HG02642 (cell line): ENCODE measurements around the gene NAP1L4.

ENCODE experiments used
- ATAC-seq: cut with Tn5 transposase; IDR thresholded peaks from one replicate; pipeline ENCODE4 v1.9.1; 2021; ENCODE audit warnings: mild to moderate bottlenecking; ENCODE audit not compliant: unreplicated experiment, poor library complexity

The NAP1L4 gene

GRCh38 chr11:3011891-3012885 is 20.1 kb upstream of the NAP1L4 start:
- ATAC-seq = no peak

DNA sequence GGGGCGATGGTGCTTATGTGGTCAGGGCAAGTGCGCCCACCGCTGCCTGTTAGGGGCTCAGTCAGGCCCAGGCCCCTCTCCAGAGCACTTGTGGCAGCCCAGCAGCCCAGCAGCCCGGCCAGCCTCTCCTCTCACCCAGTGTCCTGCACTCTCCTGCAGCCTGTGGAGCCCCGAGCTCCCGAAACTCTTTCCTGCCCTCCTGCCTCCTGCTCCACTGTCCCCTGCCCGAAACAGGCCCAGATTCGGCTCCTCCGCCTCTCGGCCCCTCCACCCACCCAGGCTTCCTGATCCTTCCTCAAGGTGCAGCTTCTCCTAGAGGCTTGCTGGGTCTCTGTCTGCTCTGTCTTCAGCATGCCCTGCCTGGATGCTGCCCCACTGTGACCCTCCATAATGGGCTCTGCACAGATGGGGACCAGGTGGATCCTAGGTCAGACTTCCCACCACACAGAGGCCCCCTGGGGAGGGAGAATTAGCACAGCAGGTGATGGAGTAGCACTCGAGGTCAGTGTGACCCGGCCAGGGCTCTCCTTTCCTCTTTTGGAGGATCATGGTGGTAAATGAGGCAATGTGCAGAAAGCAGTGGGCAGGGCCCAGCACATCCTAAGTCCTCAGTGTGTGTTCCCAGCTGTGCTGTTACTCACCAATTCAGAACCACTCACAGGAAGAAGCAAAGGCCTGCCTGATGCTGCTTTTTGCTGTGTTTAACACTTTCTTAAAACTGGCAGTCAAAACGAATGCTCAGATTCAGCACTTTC is 18.6 kb upstream of the NAP1L4 start:
- ATAC-seq = no peak

GRCh38 chr11:3010004-3010403 is 17.9 kb upstream of the NAP1L4 start:
- ATAC-seq = no peak

- ATAC-seq = no peak
Observed at GRCh38 chr11:3009481-3009880, 17.4 kb upstream of the NAP1L4 start.

GRCh38 chr11:3008746-3009336 is 16.7 kb upstream of the NAP1L4 start:
- no peak for ATAC-seq

GRCh38 chr11:3007404-3008010 is 15.4 kb upstream of the NAP1L4 start:
- no peak for ATAC-seq

DNA sequence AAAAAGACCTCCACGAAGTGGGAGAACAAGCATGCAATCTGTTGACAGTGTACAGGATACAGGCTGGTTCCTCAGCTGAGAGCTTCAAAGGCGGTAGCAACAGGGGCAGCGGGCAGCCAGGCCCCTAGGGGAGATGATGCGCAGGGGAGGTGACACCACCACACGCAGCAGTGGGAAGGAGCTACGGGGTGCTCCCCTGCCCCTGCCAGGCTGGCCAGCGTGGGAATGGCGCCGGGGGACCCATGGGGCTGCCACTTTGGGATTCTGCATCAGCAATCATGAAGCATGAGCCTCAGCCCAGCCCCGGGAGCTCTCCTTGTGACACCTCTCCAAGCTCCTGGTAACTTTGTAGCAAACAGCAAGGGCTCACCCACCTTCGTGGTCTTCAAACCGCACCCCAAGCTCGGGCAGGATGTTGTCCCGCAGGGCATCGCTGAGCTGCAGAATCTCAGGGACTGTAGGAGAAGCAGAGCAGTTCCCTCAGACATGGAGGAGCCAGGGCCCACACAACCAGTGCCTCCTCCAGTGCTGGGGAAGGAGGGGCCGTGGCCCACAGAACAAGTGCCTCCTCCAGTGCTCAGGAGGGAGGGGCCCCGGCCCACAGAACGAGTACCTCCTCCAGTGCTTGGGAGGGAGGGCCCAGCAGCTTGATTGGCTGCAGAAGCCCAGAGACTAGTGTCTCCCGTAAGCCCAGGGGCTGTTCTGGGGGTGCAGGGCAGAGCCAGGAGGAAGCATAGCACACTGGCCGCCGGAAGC is 14.6 kb upstream of the NAP1L4 start:
- ATAC-seq = no peak

GRCh38 chr11:3004481-3004880 is 12.4 kb upstream of the NAP1L4 start:
- no peak for ATAC-seq

- ATAC-seq = no peak
Observed at GRCh38 chr11:3003396-3004231, 11.5 kb upstream of the NAP1L4 start.

GRCh38 chr11:3002871-3003270 is 10.7 kb upstream of the NAP1L4 start:
- ATAC-seq = no peak

DNA sequence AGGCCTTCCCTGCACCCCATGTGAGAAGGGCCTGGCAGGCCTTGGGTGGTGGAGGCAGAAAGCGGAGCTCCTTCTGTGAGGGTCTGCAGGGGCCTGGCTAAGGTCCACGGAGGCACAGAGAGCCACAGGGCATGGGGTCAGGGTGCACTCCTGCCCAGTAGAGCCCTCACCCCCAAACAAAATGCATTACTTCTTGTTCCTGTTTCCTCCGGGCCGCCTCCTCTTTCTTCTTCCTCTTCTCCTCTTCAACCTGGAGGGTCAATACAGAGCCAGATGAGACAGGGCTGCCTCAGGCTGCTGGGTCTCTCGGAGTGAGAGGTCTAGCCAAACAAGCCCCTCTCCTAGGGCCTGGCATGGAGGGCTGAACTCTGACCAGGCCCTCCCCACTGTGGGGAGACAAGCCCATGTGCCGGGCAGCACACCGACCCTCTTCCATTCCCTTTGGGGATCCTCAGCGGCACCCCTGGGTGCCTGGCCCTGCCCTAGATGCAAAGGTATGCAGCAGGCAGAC is 10.3 kb upstream of the NAP1L4 start:
- ATAC-seq = no peak

GRCh38 chr11:3001496-3001895 is 9.4 kb upstream of the NAP1L4 start:
- no peak for ATAC-seq

DNA sequence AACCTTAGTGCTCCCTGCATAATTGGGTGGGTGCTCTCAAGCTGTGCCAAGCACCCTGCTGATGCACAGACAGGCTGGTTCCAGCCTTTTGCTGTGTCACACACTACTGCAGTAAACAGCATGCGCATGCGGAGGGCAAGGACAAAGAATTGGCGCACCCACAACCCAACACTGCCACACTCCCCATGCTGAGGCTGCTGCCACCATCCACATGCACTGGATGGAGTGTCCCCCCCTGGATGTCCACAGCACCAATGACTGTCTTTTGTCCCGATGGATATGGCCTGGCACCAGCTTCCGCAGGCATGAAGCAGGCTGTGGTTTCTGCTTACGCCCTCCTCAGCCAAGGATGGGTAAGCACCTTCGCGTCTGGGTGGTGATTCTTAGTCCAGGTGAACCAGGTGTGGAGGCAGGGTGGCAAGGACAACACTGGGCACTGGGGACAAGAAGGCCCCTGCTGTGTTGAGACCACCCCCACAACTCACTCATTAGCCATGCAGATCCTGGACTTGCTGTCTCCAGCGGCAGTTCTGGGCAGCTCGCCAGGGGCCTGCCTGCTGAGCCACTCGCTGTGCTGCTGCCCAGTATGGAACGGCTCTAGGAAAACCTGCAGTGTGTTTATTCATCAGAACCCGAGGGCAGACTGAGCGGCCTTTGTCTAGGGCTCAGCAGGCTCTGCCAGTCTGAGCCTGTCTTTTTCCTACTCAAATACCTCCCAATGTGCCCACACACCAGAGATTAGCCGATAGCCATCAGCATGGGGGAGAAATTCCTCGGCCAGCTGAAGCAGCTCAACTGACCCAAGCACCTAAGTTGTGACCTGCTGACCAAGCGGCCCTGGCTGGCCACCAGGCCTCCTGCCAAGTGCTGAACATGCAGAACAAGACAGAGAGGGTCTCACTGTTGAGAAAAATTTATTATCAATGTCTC is 8.2 kb upstream of the NAP1L4 start:
- ATAC-seq = no peak

- no peak for ATAC-seq
Observed at GRCh38 chr11:2999464-2999998, 7.4 kb upstream of the NAP1L4 start.

- no peak for ATAC-seq
Observed at GRCh38 chr11:2998073-2998850, 6.1 kb upstream of the NAP1L4 start.

DNA sequence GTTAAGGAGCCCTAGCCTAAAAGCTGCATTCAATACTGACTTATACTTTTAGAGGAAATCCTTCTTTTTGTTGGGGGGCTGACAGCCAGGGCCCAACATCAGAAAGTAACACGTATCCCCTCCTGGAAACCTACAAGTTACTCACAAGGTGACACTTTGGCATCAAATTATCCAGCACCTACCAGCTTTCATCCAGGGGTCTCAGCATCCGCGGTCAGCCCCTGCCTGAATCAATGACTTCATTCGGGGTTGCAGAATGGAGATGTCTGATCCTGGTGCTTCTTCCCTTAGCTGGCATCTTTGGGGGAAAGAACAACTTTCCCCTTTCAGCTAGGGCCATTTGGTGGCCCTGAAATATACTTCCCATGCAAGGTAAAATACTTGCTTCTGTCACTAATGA is 5.3 kb upstream of the NAP1L4 start:
- ATAC-seq = no peak

- no peak for ATAC-seq
Observed at GRCh38 chr11:2996976-2997375, 4.8 kb upstream of the NAP1L4 start.
